Vagina (tissue), 2 donors: ENCODE results near the gene CYP26B1.

Experiments
- POLR2AphosphoS5 ChIP-seq, 2 donors: sonication (generic); formaldehyde crosslinking; IDR thresholded peaks; one replicate each; pipeline ENCODE4 v1.9.0; 2017; ENCODE audit warnings: antibody characterized with exemption in 2 of 2, mild to moderate bottlenecking in 2 of 2, low read depth in 1 of 2; ENCODE audit not compliant: insufficient read depth in 1 of 2
- TF ChIP-seq, protein P1 (sequence below), 3 experiments: fragments of 450-650 bp in 2 of 3; fragments of 200-600 bp in 1 of 3; sonication (generic) in 1 of 3; IDR thresholded peaks; one replicate each; pipeline ENCODE4 v1.5.1; 2017 to 2019; ENCODE audit warnings: antibody characterized with exemption in 3 of 3, mild to moderate bottlenecking in 2 of 3, moderate library complexity in 2 of 3

DNA sequence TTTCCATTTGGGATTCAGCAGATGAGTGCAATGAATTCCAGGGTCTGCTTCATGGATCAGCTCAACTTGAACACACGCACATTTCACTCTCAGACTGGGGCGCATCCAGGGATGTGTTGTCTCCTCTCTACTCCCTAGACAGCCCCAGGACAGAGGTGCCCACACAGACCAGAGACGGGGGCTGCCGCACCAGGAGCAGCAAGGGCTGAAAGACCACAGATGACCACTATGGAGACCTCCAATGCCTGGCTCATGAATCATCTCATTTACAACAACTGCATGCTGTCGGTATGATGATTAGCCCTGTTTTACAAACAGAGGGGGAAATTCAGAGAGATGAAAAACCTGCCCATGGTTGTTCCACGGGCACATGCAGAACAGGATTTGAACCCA is 63.1 kb downstream of the CYP26B1 start:
- TF ChIP-seq, protein P1, sequence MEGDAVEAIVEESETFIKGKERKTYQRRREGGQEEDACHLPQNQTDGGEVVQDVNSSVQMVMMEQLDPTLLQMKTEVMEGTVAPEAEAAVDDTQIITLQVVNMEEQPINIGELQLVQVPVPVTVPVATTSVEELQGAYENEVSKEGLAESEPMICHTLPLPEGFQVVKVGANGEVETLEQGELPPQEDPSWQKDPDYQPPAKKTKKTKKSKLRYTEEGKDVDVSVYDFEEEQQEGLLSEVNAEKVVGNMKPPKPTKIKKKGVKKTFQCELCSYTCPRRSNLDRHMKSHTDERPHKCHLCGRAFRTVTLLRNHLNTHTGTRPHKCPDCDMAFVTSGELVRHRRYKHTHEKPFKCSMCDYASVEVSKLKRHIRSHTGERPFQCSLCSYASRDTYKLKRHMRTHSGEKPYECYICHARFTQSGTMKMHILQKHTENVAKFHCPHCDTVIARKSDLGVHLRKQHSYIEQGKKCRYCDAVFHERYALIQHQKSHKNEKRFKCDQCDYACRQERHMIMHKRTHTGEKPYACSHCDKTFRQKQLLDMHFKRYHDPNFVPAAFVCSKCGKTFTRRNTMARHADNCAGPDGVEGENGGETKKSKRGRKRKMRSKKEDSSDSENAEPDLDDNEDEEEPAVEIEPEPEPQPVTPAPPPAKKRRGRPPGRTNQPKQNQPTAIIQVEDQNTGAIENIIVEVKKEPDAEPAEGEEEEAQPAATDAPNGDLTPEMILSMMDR (IDR thresholded peaks at IDR 0.05) = no peak
- TF ChIP-seq POLR2AphosphoS5 (IDR thresholded peaks at IDR 0.05; ENCODE audit: insufficient read depth in 1 of 2, low read depth in 1 of 2) = no peak
